Measurements from ENCODE around the gene KLF16. TPM values are rescaled to one million over a fixed set of nuclear protein-coding genes. Genes with fewer than 3 reads are reported as not detected.

Gene KLF16
- total RNA-seq, 1 donor = 10.4 TPM

GRCh38 chr19:1827566-1828278 is 35.7 kb downstream of the KLF16 start:
- TF ChIP-seq CTCF (IDR thresholded peaks at IDR 0.05; ENCODE audit: insufficient read depth, low read depth, low read length) = no peak
- H3K4me3 ChIP-seq (ENCODE audit: low read depth, low read length) = no peak overlapping the region
- no peak for DNase-seq (ENCODE audit: low read depth)

GRCh38 chr19:1826557-1827521 is 36.5 kb downstream of the KLF16 start:
- H3K4me3 ChIP-seq (ENCODE audit: low read depth, low read length) = no peak overlapping the region
- no peak for TF ChIP-seq CTCF (IDR thresholded peaks at IDR 0.05; ENCODE audit: insufficient read depth, low read depth, low read length)
- peak; percentile 13 for DNase-seq (ENCODE audit: low read depth)

GRCh38 chr19:1825909-1826556 is 37.3 kb downstream of the KLF16 start:
- H3K4me3 ChIP-seq (ENCODE audit: low read depth, low read length) = no peak overlapping the region
- TF ChIP-seq CTCF (IDR thresholded peaks at IDR 0.05; ENCODE audit: insufficient read depth, low read depth, low read length) = peak; percentile 94
- DNase-seq (ENCODE audit: low read depth) = peak; percentile 70

- no peak for TF ChIP-seq CTCF (IDR thresholded peaks at IDR 0.05; ENCODE audit: insufficient read depth, low read depth, low read length)
- DNase-seq (ENCODE audit: low read depth) = no peak
- H3K4me3 ChIP-seq (ENCODE audit: low read depth, low read length) = no peak overlapping the region
Observed at GRCh38 chr19:1824252-1824622, 39.1 kb downstream of the KLF16 start.

GRCh38 chr19:1823539-1824251 is 39.7 kb downstream of the KLF16 start:
- TF ChIP-seq CTCF (IDR thresholded peaks at IDR 0.05; ENCODE audit: insufficient read depth, low read depth, low read length) = no peak
- H3K4me3 ChIP-seq (ENCODE audit: low read depth, low read length) = no peak overlapping the region
- no peak for DNase-seq (ENCODE audit: low read depth)

- H3K4me3 ChIP-seq (ENCODE audit: low read depth, low read length) = no peak overlapping the region
- no peak for TF ChIP-seq CTCF (IDR thresholded peaks at IDR 0.05; ENCODE audit: insufficient read depth, low read depth, low read length)
- DNase-seq (ENCODE audit: low read depth) = no peak
Observed at GRCh38 chr19:1823020-1823419, 40.4 kb downstream of the KLF16 start.
